PC-9 (cell line): Measurements from ENCODE around the gene FANK1. TPM values are rescaled to one million over a fixed set of nuclear protein-coding genes. Genes with fewer than 3 reads are reported as not detected.

ENCODE experiments used
- BruUV-seq: library from RNA; stranded (reverse); fragments of 400-500 nt; replicated peaks from 2 replicates; lab custom pipeline; 2021; lab: Mats Ljungman, UMichigan
- CTCF ChIA-PET: fragments of 300-600 bp; sonication (Branson Sonifier 250); formaldehyde crosslinking; loops from one replicate; lab custom pipeline; 2022; ENCODE audit warnings: antibody characterized with exemption; lab: Charles Lee
- POLR2A ChIA-PET: fragments of 300-600 bp; sonication (Branson Sonifier 250); formaldehyde crosslinking; loops from one replicate; lab custom pipeline; 2022; ENCODE audit warnings: antibody characterized with exemption; ENCODE audit not compliant: unreplicated experiment; lab: Charles Lee
- DNase-seq, 2 experiments: peaks; one replicate each; pipeline versions ENCODE4 v3.0.0 to v3.0.0-alpha.2; 2015 to 2022; ENCODE audit warnings: mixed read lengths in 1 of 2
- H2AFZ ChIP-seq: fragments of 200-600 bp; sonication (generic); 2 replicates; pipeline ENCODE4 v1.8.1; 2017; ENCODE audit warnings: antibody characterized with exemption
- H3F3A ChIP-seq: fragments of 200-600 bp; sonication (generic); 2 replicates; pipeline ENCODE4 v1.8.1; 2017; ENCODE audit warnings: antibody characterized with exemption, mild to moderate bottlenecking, low read depth; ENCODE audit not compliant: insufficient read depth
- H3K27ac ChIP-seq: fragments of 200-600 bp; sonication (generic); 2 replicates; pipeline ENCODE4 v1.6.1; 2016; ENCODE audit warnings: mixed run types
- H3K27me3 ChIP-seq: fragments of 200-600 bp; sonication (generic); 2 replicates; pipeline ENCODE4 v1.6.1; 2016; ENCODE audit warnings: low read depth, mixed run types; ENCODE audit not compliant: insufficient read depth
- H3K36me3 ChIP-seq: fragments of 200-600 bp; sonication (generic); 2 replicates; pipeline ENCODE4 v1.6.1; 2016; ENCODE audit warnings: low read depth, mixed run types
- H3K4me1 ChIP-seq: fragments of 200-600 bp; sonication (generic); replicated peaks from 2 replicates; pipeline ENCODE4 v1.6.1; 2016; ENCODE audit warnings: mixed run types; ENCODE audit not compliant: insufficient read depth
- H3K4me2 ChIP-seq: fragments of 200-600 bp; sonication (generic); 2 replicates; pipeline ENCODE4 v1.6.1; 2017; ENCODE audit warnings: mixed run types
- H3K4me3 ChIP-seq: fragments of 200-600 bp; sonication (generic); 2 replicates; pipeline ENCODE4 v1.6.1; 2016; ENCODE audit warnings: mixed run types
- H3K79me2 ChIP-seq: fragments of 200-600 bp; sonication (generic); 2 replicates; pipeline ENCODE4 v1.6.1; 2017; ENCODE audit warnings: low read depth, mixed run types
- H3K9me2 ChIP-seq: fragments of 200-600 bp; sonication (generic); 2 replicates; pipeline ENCODE4 v1.8.1; 2017; ENCODE audit warnings: mild to moderate bottlenecking; ENCODE audit not compliant: insufficient read depth
- H3K9me3 ChIP-seq: fragments of 200-600 bp; sonication (generic); 2 replicates; pipeline ENCODE4 v1.8.1; 2016; ENCODE audit warnings: low read depth; ENCODE audit not compliant: insufficient read depth
- H4K20me1 ChIP-seq: fragments of 200-600 bp; sonication (generic); 2 replicates; pipeline ENCODE4 v1.8.1; 2017; ENCODE audit not compliant: insufficient read depth
- EZH2 ChIP-seq: fragments of 200-600 bp; sonication (generic); IDR thresholded peaks from 2 replicates; pipeline ENCODE4 v1.8.0; 2017; ENCODE audit warnings: antibody characterized with exemption, low read depth
- intact Hi-C: fragments of 100-400 bp; cut with micrococcal nuclease; formaldehyde crosslinking; loops from one replicate; pipeline ENCODE4 v1.10.0; 2022; ENCODE audit not compliant: unreplicated experiment
- total RNA-seq: library from RNA; stranded (reverse); gene quantifications from 2 replicates; pipeline ENCODE4 v1.2.3, GENCODE V29; 2021
- TF ChIP-seq, protein P1 (sequence below): fragments of 200-600 bp; sonication (generic); conservative IDR thresholded peaks from 2 replicates; pipeline ENCODE4 v1.6.1; 2017; ENCODE audit warnings: mixed run types, antibody characterized with exemption, mild to moderate bottlenecking, moderate library complexity

The FANK1 gene
- total RNA-seq, 1 experiment from 2014 or later, result 21.4 TPM

DNA sequence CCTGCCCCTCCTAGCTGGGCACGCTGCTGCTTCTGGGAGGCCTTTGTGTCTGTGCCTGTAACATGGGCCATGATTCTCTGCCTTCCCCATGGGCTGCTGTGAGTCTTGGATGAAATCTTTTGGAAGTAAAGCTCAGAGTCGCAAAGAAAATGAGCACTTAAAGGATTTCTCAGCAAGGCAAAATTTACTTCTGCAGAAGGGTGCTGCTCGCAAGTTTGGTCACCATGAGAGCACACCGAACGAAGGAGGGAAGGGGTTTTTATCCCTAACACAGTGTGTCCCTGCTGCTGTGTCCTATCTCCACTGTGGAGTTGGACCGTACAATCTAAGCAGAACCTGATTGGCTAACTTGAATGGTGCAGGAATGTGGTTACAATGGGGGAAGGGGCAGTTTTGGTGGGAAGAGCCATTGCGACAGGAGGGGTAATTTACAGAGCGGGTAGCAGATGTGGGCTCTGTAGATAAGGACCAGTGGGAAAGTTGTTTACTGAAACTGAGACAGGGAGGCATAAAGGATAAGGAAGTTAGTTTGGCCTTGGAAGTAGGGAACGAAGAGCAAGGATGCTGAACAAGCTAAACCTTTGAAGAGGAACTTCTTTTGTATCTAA lies 57.5 kb downstream of the FANK1 start:
- Histone ChIP-seq H3K27me3 (no peaks in the 10 kb centered on the region), H3K27ac (no peak overlapping the region), H3F3A (no peaks in the 10 kb centered on the region), H3K4me3 (no peak overlapping the region), H3K4me1 (no peaks in the 10 kb centered on the region), H2AFZ (no peak overlapping the region), H3K4me2 (no peak overlapping the region), H3K36me3 (no peaks in the 10 kb centered on the region), H4K20me1 (no peaks in the 10 kb centered on the region), H3K9me3 (no peaks in the 10 kb centered on the region; the same call in 1 of the 2 replicates), H3K9me2 (no peaks in the 10 kb centered on the region), H3K79me2 (no peaks in the 10 kb centered on the region)
- DNase-seq, result no peak
- intact Hi-C loops, result no loop called here
- TF ChIP-seq, protein P1, sequence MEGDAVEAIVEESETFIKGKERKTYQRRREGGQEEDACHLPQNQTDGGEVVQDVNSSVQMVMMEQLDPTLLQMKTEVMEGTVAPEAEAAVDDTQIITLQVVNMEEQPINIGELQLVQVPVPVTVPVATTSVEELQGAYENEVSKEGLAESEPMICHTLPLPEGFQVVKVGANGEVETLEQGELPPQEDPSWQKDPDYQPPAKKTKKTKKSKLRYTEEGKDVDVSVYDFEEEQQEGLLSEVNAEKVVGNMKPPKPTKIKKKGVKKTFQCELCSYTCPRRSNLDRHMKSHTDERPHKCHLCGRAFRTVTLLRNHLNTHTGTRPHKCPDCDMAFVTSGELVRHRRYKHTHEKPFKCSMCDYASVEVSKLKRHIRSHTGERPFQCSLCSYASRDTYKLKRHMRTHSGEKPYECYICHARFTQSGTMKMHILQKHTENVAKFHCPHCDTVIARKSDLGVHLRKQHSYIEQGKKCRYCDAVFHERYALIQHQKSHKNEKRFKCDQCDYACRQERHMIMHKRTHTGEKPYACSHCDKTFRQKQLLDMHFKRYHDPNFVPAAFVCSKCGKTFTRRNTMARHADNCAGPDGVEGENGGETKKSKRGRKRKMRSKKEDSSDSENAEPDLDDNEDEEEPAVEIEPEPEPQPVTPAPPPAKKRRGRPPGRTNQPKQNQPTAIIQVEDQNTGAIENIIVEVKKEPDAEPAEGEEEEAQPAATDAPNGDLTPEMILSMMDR, result no peak
- TF ChIP-seq EZH2, result no peak
- CTCF ChIA-PET, result no interaction called here
- no TSS peak for BruUV-seq
- POLR2A ChIA-PET, result no interaction called here

DNA sequence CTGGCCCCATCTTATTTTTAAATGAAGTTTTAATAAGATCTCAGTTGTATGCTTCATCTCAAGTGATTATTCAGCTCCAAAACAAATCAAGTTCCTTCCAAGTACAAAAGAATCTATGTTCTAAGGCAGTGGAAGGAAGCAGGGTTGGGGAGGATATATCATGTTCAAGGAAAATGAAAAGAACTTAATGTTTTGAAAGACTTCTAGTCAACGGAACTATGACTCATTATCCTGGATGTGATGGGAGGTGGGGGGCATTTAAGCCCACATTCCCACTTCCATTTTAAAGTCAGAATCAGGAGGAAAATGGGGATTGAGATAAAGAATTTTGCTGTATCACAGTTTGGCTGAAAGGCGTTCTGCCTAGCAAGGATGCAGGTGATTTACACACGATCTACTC lies 59.4 kb downstream of the FANK1 start:
- no peak overlapping the region for H3K4me3 ChIP-seq
- no peak overlapping the region for H2AFZ ChIP-seq
- no TSS peak for BruUV-seq
- no peaks in the 10 kb centered on the region for H3K79me2 ChIP-seq
- H3K9me3 ChIP-seq, result no peaks in the 10 kb centered on the region; the same call in 1 of the 2 replicates
- no peak overlapping the region for H3K27ac ChIP-seq
- intact Hi-C loops, result no loop called here
- no peaks in the 10 kb centered on the region for H3F3A ChIP-seq
- no peak for DNase-seq
- H3K4me1 ChIP-seq, result no peaks in the 10 kb centered on the region
- no peaks in the 10 kb centered on the region for H3K36me3 ChIP-seq
- H3K4me2 ChIP-seq, result no peak overlapping the region
- ChIA-PET POLR2A (no interaction called here), CTCF (interaction anchor here (0.6 kb wide), 1 partner anchor 21 kb away, joined by 6 read pairs; no protein-coding TSS in a partner anchor)
- H3K9me2 ChIP-seq, result no peaks in the 10 kb centered on the region
- no peaks in the 10 kb centered on the region for H3K27me3 ChIP-seq
- no peaks in the 10 kb centered on the region for H4K20me1 ChIP-seq
- TF ChIP-seq EZH2, result no peak
- TF ChIP-seq, protein P1, result no peak

- intact Hi-C loops, result no loop called here
- Histone ChIP-seq H3K4me2 (no peak overlapping the region), H3K27ac (no peak overlapping the region), H3K79me2 (no peaks in the 10 kb centered on the region), H4K20me1 (no peaks in the 10 kb centered on the region), H3K9me2 (no peaks in the 10 kb centered on the region), H3K4me3 (no peak overlapping the region), H3K9me3 (no peaks in the 10 kb centered on the region), H3K27me3 (no peaks in the 10 kb centered on the region), H3K36me3 (no peaks in the 10 kb centered on the region), H3K4me1 (no peaks in the 10 kb centered on the region), H2AFZ (no peak overlapping the region), H3F3A (no peaks in the 10 kb centered on the region)
- CTCF ChIA-PET, result interaction anchor here (0.6 kb wide), 1 partner anchor 637 kb away, joined by 3 read pairs; no protein-coding TSS in a partner anchor
- TF ChIP-seq, protein P1, result no peak
- TF ChIP-seq EZH2, result no peak
- BruUV-seq, result no TSS peak
- POLR2A ChIA-PET, result interaction anchor here (0.7 kb wide), 1 partner anchor 16 kb away, joined by 3 read pairs; no protein-coding TSS in a partner anchor
- no peak for DNase-seq
Observed at GRCh38 chr10:125961743-125962142, 65.4 kb downstream of the FANK1 start.
